Uterus (tissue), 2 donors: ENCODE measurements around the gene ADCY9.
"Not testable (repeated sequence)": the region's sequence is repeated elsewhere in the genome, so short reads cannot be mapped to it uniquely, and the experiment has no call there.

Experiments used
- CTCF ChIP-seq, 4 experiments: fragments of 200-600 bp in 2 of 4; fragments of 450-650 bp in 2 of 4; sonication (generic) in 2 of 4; IDR thresholded peaks; one replicate each; pipeline ENCODE4 v1.5.1; 2016 to 2019; ENCODE audit warnings: antibody characterized with exemption in 4 of 4, mild to moderate bottlenecking in 2 of 4, moderate library complexity in 1 of 4
- POLR2A ChIP-seq, 2 donors: fragments of 450-650 bp; IDR thresholded peaks; one replicate each; pipeline ENCODE4 v1.6.1; 2016; ENCODE audit warnings: antibody characterized with exemption in 2 of 2, mild to moderate bottlenecking in 1 of 2, moderate library complexity in 1 of 2

GRCh38 chr16:3951380-3951779 is 164.9 kb downstream of the ADCY9 start:
- TF ChIP-seq POLR2A, CTCF (IDR thresholded peaks at IDR 0.05): not testable (repeated sequence)
